ENCODE measurements around the gene ZFAND3. TPM values are rescaled to one million over a fixed set of nuclear protein-coding genes. Genes with fewer than 3 reads are reported as not detected.

ZFAND3 gene
- total RNA-seq, 1 experiment from 2014 or later: 22.2 TPM

GRCh38 chr6:37966801-37967200, 147.3 kb downstream of the ZFAND3 start:
- ATAC-seq: 0 out of 2 replicates have a peak, but pooled peaks have one; percentile 30

GRCh38 chr6:37967651-37968050, 148.1 kb downstream of the ZFAND3 start:
- CTCF ChIA-PET: no interaction called here
- Histone ChIP-seq H3K79me2 (ENCODE audit: low read length) (peaks cover 51% of the 10 kb centered on the region), H3F3A (ENCODE audit: low read length, unreplicated experiment) (no peaks in the 10 kb centered on the region), H3K9ac (ENCODE audit: low read length) (no peak overlapping the region), H3K4me2 (ENCODE audit: low read length) (no peak overlapping the region), H3K9me3 (ENCODE audit: low read length) (no peaks in the 10 kb centered on the region), H3K36me3 (ENCODE audit: low read depth, low read length) (0 out of 2 replicates have a peak, but pooled peaks cover 3% of the 10 kb centered on the region), H4K20me1 (ENCODE audit: low read length) (peaks cover 23% of the 10 kb centered on the region), H3K27ac (ENCODE audit: low read length) (no peak overlapping the region), H3K9me2 (replicated peaks; ENCODE audit: low read length) (no peaks in the 10 kb centered on the region), H3K27me3 (ENCODE audit: low read length) (no peaks in the 10 kb centered on the region), H3K4me1 (ENCODE audit: insufficient read depth, low read length) (peaks cover 19% of the 10 kb centered on the region), H3K4me3 (ENCODE audit: low read length) (no peak overlapping the region), H2AFZ (ENCODE audit: low read length) (no peak overlapping the region)
- intact Hi-C loops (cut with micrococcal nuclease): no loop called here
- DNase-seq: no peak
- POLR2A ChIA-PET (ENCODE audit: unreplicated experiment): no interaction called here
- BruUV-seq (replicated peaks): no TSS peak
- no peak for ATAC-seq
- TF ChIP-seq EZH2 (IDR thresholded peaks at IDR 0.05; ENCODE audit: low read length, unreplicated experiment): no peak
- TF ChIP-seq EZH2phosphoT487 (IDR thresholded peaks at IDR 0.05; ENCODE audit: borderline replicate concordance, low read length): no peak
- TF ChIP-seq CTCF (conservative IDR thresholded peaks at IDR 0.05; ENCODE audit: low read depth, low read length): no peak

More at GRCh38 chr6:37966801-37967200, 147.3 kb downstream of the ZFAND3 start:
- peaks cover 19% of the 10 kb centered on the region for H3K4me1 ChIP-seq (ENCODE audit: insufficient read depth, low read length)
- no peak overlapping the region for H3K4me3 ChIP-seq (ENCODE audit: low read length)
- peak overlapping the region; percentile 51; the same call in 1 of the 2 replicates for H3K4me2 ChIP-seq (ENCODE audit: low read length)
- H3K27me3 ChIP-seq (ENCODE audit: low read length): no peaks in the 10 kb centered on the region
- DNase-seq: peak; percentile 37
- peak overlapping the region; percentile 37; the same call in 1 of the 2 replicates for H3K9ac ChIP-seq (ENCODE audit: low read length)
- no TSS peak for BruUV-seq (replicated peaks)
- H3F3A ChIP-seq (ENCODE audit: low read length, unreplicated experiment): no peaks in the 10 kb centered on the region
- no peaks in the 10 kb centered on the region for H3K9me3 ChIP-seq (ENCODE audit: low read length)
- intact Hi-C loops (cut with micrococcal nuclease): no loop called here
- TF ChIP-seq EZH2phosphoT487 (IDR thresholded peaks at IDR 0.05; ENCODE audit: borderline replicate concordance, low read length) (no peak), EZH2 (IDR thresholded peaks at IDR 0.05; ENCODE audit: low read length, unreplicated experiment) (no peak), CTCF (conservative IDR thresholded peaks at IDR 0.05; ENCODE audit: low read depth, low read length) (no peak)
- ChIA-PET POLR2A (ENCODE audit: unreplicated experiment) (no interaction called here), CTCF (no interaction called here)
- peaks cover 23% of the 10 kb centered on the region for H4K20me1 ChIP-seq (ENCODE audit: low read length)
- no peaks in the 10 kb centered on the region for H3K9me2 ChIP-seq (replicated peaks; ENCODE audit: low read length)
- H2AFZ ChIP-seq (ENCODE audit: low read length): no peak overlapping the region
- H3K79me2 ChIP-seq (ENCODE audit: low read length): peaks cover 44% of the 10 kb centered on the region
- H3K27ac ChIP-seq (ENCODE audit: low read length): peak overlapping the region; percentile 83
- 0 out of 2 replicates have a peak, but pooled peaks cover 3% of the 10 kb centered on the region for H3K36me3 ChIP-seq (ENCODE audit: low read depth, low read length)

GRCh38 chr6:37971266-37971665, 151.7 kb downstream of the ZFAND3 start:
- H3K4me1 ChIP-seq (ENCODE audit: insufficient read depth, low read length): peaks cover 10% of the 10 kb centered on the region

More at GRCh38 chr6:37971266-37971665, 151.7 kb downstream of the ZFAND3 start:
- POLR2A ChIA-PET (ENCODE audit: unreplicated experiment): no interaction called here
- no peaks in the 10 kb centered on the region for H3K9me2 ChIP-seq (replicated peaks; ENCODE audit: low read length)
- ATAC-seq (no peak), DNase-seq (no peak)
- H3K9ac ChIP-seq (ENCODE audit: low read length): no peak overlapping the region
- no peak overlapping the region for H2AFZ ChIP-seq (ENCODE audit: low read length)
- H3K4me3 ChIP-seq (ENCODE audit: low read length): no peak overlapping the region
- H3K36me3 ChIP-seq (ENCODE audit: low read depth, low read length): peaks cover 10% of the 10 kb centered on the region
- 0 out of 2 replicates have a peak, but pooled peaks cover 7% of the 10 kb centered on the region for H3K9me3 ChIP-seq (ENCODE audit: low read length)
- H3K4me2 ChIP-seq (ENCODE audit: low read length): no peak overlapping the region
- no peaks in the 10 kb centered on the region for H3K27me3 ChIP-seq (ENCODE audit: low read length)
- BruUV-seq (replicated peaks): no TSS peak
- no peak for TF ChIP-seq EZH2 (IDR thresholded peaks at IDR 0.05; ENCODE audit: low read length, unreplicated experiment)
- TF ChIP-seq CTCF (conservative IDR thresholded peaks at IDR 0.05; ENCODE audit: low read depth, low read length): no peak
- no peak for TF ChIP-seq EZH2phosphoT487 (IDR thresholded peaks at IDR 0.05; ENCODE audit: borderline replicate concordance, low read length)
- peaks cover 85% of the 10 kb centered on the region for H3K79me2 ChIP-seq (ENCODE audit: low read length)
- intact Hi-C loops (cut with micrococcal nuclease): no loop called here
- no peaks in the 10 kb centered on the region for H3F3A ChIP-seq (ENCODE audit: low read length, unreplicated experiment)
- peaks cover 14% of the 10 kb centered on the region for H4K20me1 ChIP-seq (ENCODE audit: low read length)
- no peak overlapping the region for H3K27ac ChIP-seq (ENCODE audit: low read length)
- CTCF ChIA-PET: no interaction called here

All from PC-3 (cell line).